PC-3 (cell line): Measurements from ENCODE around the gene PEPD. TPM values are rescaled to one million over a fixed set of nuclear protein-coding genes. Genes with fewer than 3 reads are reported as not detected.

Experiments used
- ATAC-seq: fragments of 200-7000 bp; cut with Tn5 transposase; 2 replicates; pipeline ENCODE4 v1.9.1; 2020; ENCODE audit warnings: mild to moderate bottlenecking, moderate library complexity
- BruUV-seq: library from RNA; stranded (reverse); fragments of 400-500 nt; replicated peaks from 2 replicates; lab custom pipeline; 2021; lab: Mats Ljungman, UMichigan
- CTCF ChIA-PET: fragments of 300-600 bp; sonication (Branson Sonifier 250); formaldehyde crosslinking; loops from one replicate; lab custom pipeline; 2022; ENCODE audit warnings: antibody characterized with exemption; lab: Charles Lee
- POLR2A ChIA-PET: fragments of 300-600 bp; sonication (Branson Sonifier 250); formaldehyde crosslinking; loops from one replicate; lab custom pipeline; 2022; ENCODE audit warnings: antibody characterized with exemption; ENCODE audit not compliant: unreplicated experiment; lab: Charles Lee
- DNase-seq: peaks from one replicate; pipeline ENCODE4 v3.0.0-alpha.2; 2015
- H2AFZ ChIP-seq: fragments of 300-600 bp; sonication (generic); 2 replicates; pipeline ENCODE4 v1.6.0; 2016; ENCODE audit warnings: antibody characterized with exemption, low read length
- H3F3A ChIP-seq: fragments of 300-600 bp; sonication (generic); one replicate; pipeline ENCODE4 v1.6.0; 2017; ENCODE audit warnings: antibody characterized with exemption, low read length, control low read depth, mild to moderate bottlenecking; ENCODE audit not compliant: unreplicated experiment
- H3K27ac ChIP-seq: fragments of 300-600 bp; sonication (generic); 2 replicates; pipeline ENCODE4 v1.5.1; 2016; ENCODE audit warnings: mild to moderate bottlenecking, low read length
- H3K27me3 ChIP-seq: fragments of 300-600 bp; sonication (generic); 2 replicates; pipeline ENCODE4 v1.6.1; 2016; ENCODE audit warnings: low read length, mixed read lengths
- H3K36me3 ChIP-seq: fragments of 300-600 bp; sonication (generic); 2 replicates; pipeline ENCODE4 v1.6.1; 2016; ENCODE audit warnings: low read depth, mixed run types, low read length, mixed read lengths
- H3K4me1 ChIP-seq: fragments of 300-600 bp; sonication (generic); 2 replicates; pipeline ENCODE4 v1.5.1; 2016; ENCODE audit warnings: low read length; ENCODE audit not compliant: insufficient read depth
- H3K4me2 ChIP-seq: fragments of 300-600 bp; sonication (generic); 2 replicates; pipeline ENCODE4 v1.6.0; 2016; ENCODE audit warnings: low read length
- H3K4me3 ChIP-seq: fragments of 300-600 bp; sonication (generic); 2 replicates; pipeline ENCODE4 v1.5.1; 2016; ENCODE audit warnings: mild to moderate bottlenecking, low read length, mixed read lengths
- H3K79me2 ChIP-seq: fragments of 300-600 bp; sonication (generic); 2 replicates; pipeline ENCODE4 v1.6.1; 2017; ENCODE audit warnings: low read length, mixed read lengths
- H3K9ac ChIP-seq: fragments of 300-600 bp; sonication (generic); 2 replicates; pipeline ENCODE4 v1.6.0; 2016; ENCODE audit warnings: mild to moderate bottlenecking, low read length
- H3K9me2 ChIP-seq: fragments of 300-600 bp; sonication (generic); replicated peaks from 2 replicates; pipeline ENCODE4 v1.6.1; 2016; ENCODE audit warnings: mixed run types, low read length, mixed read lengths
- H3K9me3 ChIP-seq: fragments of 300-600 bp; sonication (generic); 2 replicates; pipeline ENCODE4 v1.6.1; 2016; ENCODE audit warnings: low read length, mixed read lengths
- H4K20me1 ChIP-seq: fragments of 300-600 bp; sonication (generic); 2 replicates; pipeline ENCODE4 v1.6.1; 2016; ENCODE audit warnings: low read length, mixed read lengths
- CTCF ChIP-seq: fragments of 300-600 bp; sonication (generic); conservative IDR thresholded peaks from 2 replicates; pipeline ENCODE4 v1.5.1; 2017; ENCODE audit warnings: antibody characterized with exemption, low read depth, mild to moderate bottlenecking, low read length
- EZH2 ChIP-seq: fragments of 300-600 bp; sonication (generic); IDR thresholded peaks from one replicate; pipeline ENCODE4 v1.6.1; 2017; ENCODE audit warnings: antibody characterized with exemption, mild to moderate bottlenecking, low read length; ENCODE audit not compliant: unreplicated experiment
- EZH2phosphoT487 ChIP-seq: fragments of 300-600 bp; sonication (generic); IDR thresholded peaks from 2 replicates; pipeline ENCODE4 v1.6.1; 2018; ENCODE audit warnings: mild to moderate bottlenecking, antibody characterized with exemption, low read length, borderline replicate concordance
- intact Hi-C: fragments of 100-400 bp; cut with micrococcal nuclease; formaldehyde crosslinking; loops from 2 replicates; pipeline ENCODE4 v1.9.0; 2023
- total RNA-seq: library from RNA; depleted of rRNA; stranded (reverse); fragments of >200 nt; gene quantifications from 2 replicates; pipeline ENCODE4 v1.2.3, GENCODE V29; 2014

Gene PEPD
- total RNA-seq, 1 experiment from 2014 or later = 53.4 TPM

GRCh38 chr19:33404506-33405253, 116.9 kb downstream of the PEPD start:
- Histone ChIP-seq H3K4me3 (no peak overlapping the region), H3K36me3 (no peaks in the 10 kb centered on the region), H3F3A (no peaks in the 10 kb centered on the region), H3K9ac (no peak overlapping the region), H3K27ac (no peak overlapping the region), H2AFZ (no peak overlapping the region), H3K79me2 (no peaks in the 10 kb centered on the region), H3K9me2 (no peaks in the 10 kb centered on the region), H4K20me1 (no peaks in the 10 kb centered on the region), H3K27me3 (no peaks in the 10 kb centered on the region), H3K4me1 (no peaks in the 10 kb centered on the region), H3K9me3 (no peaks in the 10 kb centered on the region), H3K4me2 (no peak overlapping the region)
- intact Hi-C loops = no loop called here
- ATAC-seq = no peak
- CTCF ChIA-PET = no interaction called here
- BruUV-seq = no TSS peak
- POLR2A ChIA-PET = no interaction called here
- no peak for TF ChIP-seq EZH2phosphoT487
- TF ChIP-seq CTCF = no peak
- TF ChIP-seq EZH2 = no peak
- no peak for DNase-seq

DNA sequence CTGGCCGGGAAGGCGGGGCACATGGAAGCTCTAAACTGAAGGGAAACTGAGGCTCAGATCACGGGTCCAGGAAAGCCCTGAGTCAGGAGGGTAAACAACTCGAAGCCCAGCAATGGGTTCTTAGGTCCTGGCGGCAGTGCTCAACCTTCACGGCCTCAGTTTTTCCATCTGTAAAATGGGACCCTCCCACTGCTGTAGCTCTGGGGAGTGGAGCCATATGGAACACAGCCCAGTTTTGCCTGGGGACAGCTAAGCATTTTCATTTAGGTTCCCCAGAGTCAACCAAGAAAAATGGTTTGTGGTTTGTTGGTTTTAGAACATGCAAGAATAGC, 117.7 kb downstream of the PEPD start:
- no peak for ATAC-seq
- H3K36me3 ChIP-seq = no peaks in the 10 kb centered on the region
- DNase-seq = no peak
- no peaks in the 10 kb centered on the region for H3K9me2 ChIP-seq
- no peak overlapping the region for H3K9ac ChIP-seq
- BruUV-seq = no TSS peak
- no peaks in the 10 kb centered on the region for H3K79me2 ChIP-seq
- H3K27ac ChIP-seq = no peak overlapping the region
- no peaks in the 10 kb centered on the region for H3K27me3 ChIP-seq
- no peak for TF ChIP-seq EZH2
- no peak for TF ChIP-seq EZH2phosphoT487
- no peak for TF ChIP-seq CTCF
- ChIA-PET POLR2A (no interaction called here), CTCF (no interaction called here)
- H3F3A ChIP-seq = no peaks in the 10 kb centered on the region
- no peak overlapping the region for H3K4me3 ChIP-seq
- H3K9me3 ChIP-seq = no peaks in the 10 kb centered on the region
- intact Hi-C loops = no loop called here
- no peak overlapping the region for H3K4me2 ChIP-seq
- no peak overlapping the region for H2AFZ ChIP-seq
- H4K20me1 ChIP-seq = no peaks in the 10 kb centered on the region
- H3K4me1 ChIP-seq = no peaks in the 10 kb centered on the region

DNA sequence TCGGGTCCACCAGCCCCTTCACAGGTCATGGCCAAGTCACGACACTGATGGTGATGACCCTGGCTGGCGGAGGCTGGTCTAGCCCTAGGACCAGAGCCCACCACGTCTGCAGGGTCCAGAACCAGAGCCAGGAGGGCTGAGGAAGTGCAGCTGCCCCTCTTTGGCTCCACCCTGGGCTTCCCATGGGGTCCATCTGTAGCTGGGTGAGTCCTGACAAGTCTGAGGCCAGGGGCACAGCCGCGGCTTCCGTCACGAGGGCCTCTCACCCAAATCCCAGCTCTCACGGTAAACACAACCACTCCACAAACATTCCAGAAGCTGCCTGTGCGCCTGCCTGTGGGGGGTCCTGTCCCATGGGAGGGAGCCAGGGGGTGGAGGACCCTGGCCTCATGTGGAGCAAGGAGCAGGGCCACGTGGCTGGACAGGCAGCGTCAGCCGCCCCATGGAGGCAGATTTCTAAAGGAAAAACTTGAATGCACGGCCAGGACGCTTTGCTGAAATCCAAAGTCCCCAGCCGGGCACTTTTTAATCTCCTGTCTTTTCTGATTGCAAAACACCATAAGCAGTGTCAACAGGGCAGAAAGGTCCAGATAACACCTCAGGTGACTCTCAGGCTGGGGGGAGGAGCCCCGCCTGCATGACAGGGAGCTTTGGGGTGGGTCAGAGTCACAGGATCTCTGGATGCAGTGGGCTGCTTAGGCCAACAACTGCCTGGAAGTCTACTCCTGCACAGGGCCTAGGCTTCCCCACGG, 118.2 kb downstream of the PEPD start:
- Histone ChIP-seq H3K9ac (no peak overlapping the region), H3F3A (no peaks in the 10 kb centered on the region), H3K79me2 (no peaks in the 10 kb centered on the region), H2AFZ (no peak overlapping the region), H3K9me2 (no peaks in the 10 kb centered on the region), H3K36me3 (no peaks in the 10 kb centered on the region), H3K9me3 (no peaks in the 10 kb centered on the region), H4K20me1 (no peaks in the 10 kb centered on the region), H3K27ac (no peak overlapping the region), H3K4me2 (no peak overlapping the region), H3K4me1 (no peaks in the 10 kb centered on the region), H3K27me3 (no peaks in the 10 kb centered on the region), H3K4me3 (no peak overlapping the region)
- BruUV-seq = no TSS peak
- CTCF ChIA-PET = no interaction called here
- intact Hi-C loops = no loop called here
- TF ChIP-seq CTCF = no peak
- no peak for TF ChIP-seq EZH2
- no peak for TF ChIP-seq EZH2phosphoT487
- POLR2A ChIA-PET = no interaction called here
- DNase-seq (no peak), ATAC-seq (no peak)
